ENCODE results near the gene GBX2.

The GBX2 gene

DNA sequence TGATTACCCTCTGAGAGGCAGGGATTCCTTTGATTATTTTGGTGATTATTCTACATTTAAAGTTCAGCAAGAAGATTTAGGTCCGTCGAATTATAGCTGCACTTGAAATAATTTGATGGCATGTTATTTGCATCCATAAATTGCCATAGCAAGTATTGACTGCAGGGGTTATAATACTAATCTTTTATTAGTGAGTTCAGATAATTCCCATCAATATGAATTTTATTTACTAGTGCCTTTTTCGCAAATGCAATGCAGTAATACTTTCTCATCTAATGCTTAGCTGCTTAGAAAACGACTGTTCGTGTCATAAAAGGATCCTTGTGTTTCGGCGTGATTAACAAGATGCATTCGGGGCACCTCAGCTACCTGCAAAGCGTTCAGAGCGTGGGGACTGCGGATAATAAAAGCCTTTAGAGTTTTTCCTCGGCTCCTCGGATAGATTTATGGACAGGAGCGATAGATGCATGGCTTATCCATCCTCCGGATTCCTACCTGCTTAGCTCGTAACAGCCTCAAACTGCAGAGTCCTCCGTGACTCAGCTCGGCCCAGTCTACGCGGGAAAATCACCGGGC, 2.5 kb upstream of the GBX2 start:
- no peak overlapping the region for H3K27ac ChIP-seq (ENCODE audit: low read length)
- no peaks in the 10 kb centered on the region for H3K4me1 ChIP-seq (ENCODE audit: insufficient read depth, low read length)
- H3K27me3 ChIP-seq (ENCODE audit: insufficient read depth, low read length, poor library complexity) = no peaks in the 10 kb centered on the region
- ATAC-seq (ENCODE audit: insufficient read depth, low read depth) (no peak), DNase-seq (no peak)
- no peaks in the 10 kb centered on the region for H3K9me3 ChIP-seq (ENCODE audit: insufficient read depth, low read length, severe bottlenecking)
- H2AFZ ChIP-seq (ENCODE audit: low read depth, low read length) = no peak overlapping the region
- no peaks in the 10 kb centered on the region for H4K20me1 ChIP-seq (ENCODE audit: insufficient read depth, low read length)
- H3K36me3 ChIP-seq (ENCODE audit: insufficient read depth, low read length) = no peaks in the 10 kb centered on the region
- H3K79me2 ChIP-seq (ENCODE audit: insufficient read depth, low read length) = no peaks in the 10 kb centered on the region
- H3K4me3 ChIP-seq (ENCODE audit: low read depth in 1 of 2, low read length in 2 of 2) = no peak overlapping the region
- no peak for TF ChIP-seq EZH2 (IDR thresholded peaks at IDR 0.05; ENCODE audit: borderline replicate concordance, low read depth, low read length, severe bottlenecking)
- TF ChIP-seq, protein P1, sequence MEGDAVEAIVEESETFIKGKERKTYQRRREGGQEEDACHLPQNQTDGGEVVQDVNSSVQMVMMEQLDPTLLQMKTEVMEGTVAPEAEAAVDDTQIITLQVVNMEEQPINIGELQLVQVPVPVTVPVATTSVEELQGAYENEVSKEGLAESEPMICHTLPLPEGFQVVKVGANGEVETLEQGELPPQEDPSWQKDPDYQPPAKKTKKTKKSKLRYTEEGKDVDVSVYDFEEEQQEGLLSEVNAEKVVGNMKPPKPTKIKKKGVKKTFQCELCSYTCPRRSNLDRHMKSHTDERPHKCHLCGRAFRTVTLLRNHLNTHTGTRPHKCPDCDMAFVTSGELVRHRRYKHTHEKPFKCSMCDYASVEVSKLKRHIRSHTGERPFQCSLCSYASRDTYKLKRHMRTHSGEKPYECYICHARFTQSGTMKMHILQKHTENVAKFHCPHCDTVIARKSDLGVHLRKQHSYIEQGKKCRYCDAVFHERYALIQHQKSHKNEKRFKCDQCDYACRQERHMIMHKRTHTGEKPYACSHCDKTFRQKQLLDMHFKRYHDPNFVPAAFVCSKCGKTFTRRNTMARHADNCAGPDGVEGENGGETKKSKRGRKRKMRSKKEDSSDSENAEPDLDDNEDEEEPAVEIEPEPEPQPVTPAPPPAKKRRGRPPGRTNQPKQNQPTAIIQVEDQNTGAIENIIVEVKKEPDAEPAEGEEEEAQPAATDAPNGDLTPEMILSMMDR (IDR thresholded peaks at IDR 0.05; ENCODE audit: borderline replicate concordance, extremely low read depth, low read length, poor library complexity, severe bottlenecking) = no peak
- H3K4me2 ChIP-seq (ENCODE audit: insufficient read depth, low read length) = no peak overlapping the region
- H3K9ac ChIP-seq (ENCODE audit: low read depth, low read length) = no peak overlapping the region

DNA sequence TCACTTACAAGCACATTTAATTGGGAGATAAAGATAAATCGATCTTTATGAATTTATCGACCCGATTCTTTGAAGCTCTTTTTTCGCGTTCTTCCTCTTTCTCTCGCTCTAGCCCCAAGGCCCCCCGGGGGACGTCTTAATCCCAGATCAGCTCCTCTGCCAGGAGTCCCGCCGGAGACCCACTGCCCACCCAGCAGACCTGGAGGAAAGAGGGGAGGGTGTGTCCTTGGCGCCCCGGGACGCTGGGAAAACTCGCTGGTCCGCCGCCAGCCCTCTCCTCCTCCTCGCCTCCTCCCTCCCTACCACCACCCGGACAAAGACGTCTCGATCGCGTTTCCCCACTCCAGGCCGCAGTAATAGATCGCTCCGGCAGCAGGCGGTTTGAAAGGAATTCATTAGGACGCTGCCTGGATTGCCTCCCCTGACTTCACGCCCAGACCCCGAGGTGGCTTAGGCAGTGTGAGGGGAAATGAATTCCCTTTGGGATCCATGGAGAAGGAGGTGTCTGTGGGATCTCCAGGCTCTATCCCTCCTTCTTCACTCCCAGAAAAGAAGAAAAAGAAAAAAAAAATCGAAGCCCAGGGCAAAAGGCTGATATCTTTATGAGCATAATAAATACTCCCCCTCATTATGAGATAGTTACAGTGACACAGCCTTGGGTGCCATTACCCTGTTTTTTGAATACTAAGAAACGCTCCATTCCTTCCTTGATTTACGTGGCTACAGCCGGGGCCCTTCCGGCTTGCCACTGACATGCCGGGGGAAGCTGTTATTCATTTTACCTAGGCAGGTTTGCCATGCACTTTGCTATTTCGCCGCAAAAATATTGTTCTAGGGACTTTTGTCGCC, 1.8 kb upstream of the GBX2 start:
- Histone ChIP-seq H3K36me3 (ENCODE audit: insufficient read depth, low read length) (no peaks in the 10 kb centered on the region), H3K79me2 (ENCODE audit: insufficient read depth, low read length) (no peaks in the 10 kb centered on the region), H3K9ac (ENCODE audit: low read depth, low read length) (no peak overlapping the region), H2AFZ (ENCODE audit: low read depth, low read length) (no peak overlapping the region), H4K20me1 (ENCODE audit: insufficient read depth, low read length) (no peaks in the 10 kb centered on the region), H3K4me1 (ENCODE audit: insufficient read depth, low read length) (no peaks in the 10 kb centered on the region), H3K9me3 (ENCODE audit: insufficient read depth, low read length, severe bottlenecking) (no peaks in the 10 kb centered on the region), H3K4me3 (ENCODE audit: low read depth in 1 of 2, low read length in 2 of 2) (no peak overlapping the region), H3K27ac (ENCODE audit: low read length) (no peak overlapping the region), H3K4me2 (ENCODE audit: insufficient read depth, low read length) (no peak overlapping the region), H3K27me3 (ENCODE audit: insufficient read depth, low read length, poor library complexity) (no peaks in the 10 kb centered on the region)
- DNase-seq (no peak), ATAC-seq (ENCODE audit: insufficient read depth, low read depth) (no peak)
- TF ChIP-seq, protein P1 (IDR thresholded peaks at IDR 0.05; ENCODE audit: borderline replicate concordance, extremely low read depth, low read length, poor library complexity, severe bottlenecking) = no peak
- no peak for TF ChIP-seq EZH2 (IDR thresholded peaks at IDR 0.05; ENCODE audit: borderline replicate concordance, low read depth, low read length, severe bottlenecking)

DNA sequence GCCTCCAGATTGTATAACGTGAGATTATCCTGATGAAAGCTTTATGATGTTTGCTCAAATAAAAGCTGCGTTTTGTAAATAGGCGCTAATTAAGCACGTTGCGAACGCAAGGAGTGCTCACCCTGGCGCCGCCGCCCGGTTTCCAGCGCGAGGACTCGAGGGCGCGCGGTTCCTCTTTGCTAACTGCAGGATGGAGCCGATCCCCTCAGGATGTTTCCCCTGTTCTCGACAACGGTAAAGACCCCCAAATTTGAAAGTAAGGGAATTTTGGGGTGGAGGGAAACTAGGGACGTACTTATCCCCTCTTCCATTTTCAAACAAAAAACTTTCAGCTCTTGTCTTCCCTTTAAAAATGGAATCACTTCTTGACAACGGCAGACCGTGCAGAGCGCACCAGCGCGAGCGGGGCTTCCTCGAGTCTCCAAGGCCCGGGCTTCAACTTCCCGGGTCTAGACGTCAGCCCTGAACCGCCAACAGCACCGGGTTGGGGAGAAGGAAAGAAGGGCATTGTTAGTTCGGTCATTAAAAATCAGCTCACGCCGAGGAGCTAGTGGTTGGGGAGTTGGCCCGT, 1.1 kb upstream of the GBX2 start:
- Histone ChIP-seq H3K4me2 (ENCODE audit: insufficient read depth, low read length) (no peak overlapping the region), H3K27me3 (ENCODE audit: insufficient read depth, low read length, poor library complexity) (no peaks in the 10 kb centered on the region), H3K27ac (ENCODE audit: low read length) (no peak overlapping the region), H3K9ac (ENCODE audit: low read depth, low read length) (no peak overlapping the region), H4K20me1 (ENCODE audit: insufficient read depth, low read length) (no peaks in the 10 kb centered on the region), H3K9me3 (ENCODE audit: insufficient read depth, low read length, severe bottlenecking) (no peaks in the 10 kb centered on the region), H3K4me1 (ENCODE audit: insufficient read depth, low read length) (no peaks in the 10 kb centered on the region), H3K4me3 (ENCODE audit: low read depth in 1 of 2, low read length in 2 of 2) (no peak overlapping the region), H3K79me2 (ENCODE audit: insufficient read depth, low read length) (no peaks in the 10 kb centered on the region), H2AFZ (ENCODE audit: low read depth, low read length) (no peak overlapping the region), H3K36me3 (ENCODE audit: insufficient read depth, low read length) (no peaks in the 10 kb centered on the region)
- DNase-seq = no peak
- TF ChIP-seq, protein P1 (IDR thresholded peaks at IDR 0.05; ENCODE audit: borderline replicate concordance, extremely low read depth, low read length, poor library complexity, severe bottlenecking) = no peak
- TF ChIP-seq EZH2 (IDR thresholded peaks at IDR 0.05; ENCODE audit: borderline replicate concordance, low read depth, low read length, severe bottlenecking) = no peak
- no peak for ATAC-seq (ENCODE audit: insufficient read depth, low read depth)

All from DND-41 (cell line).